CD4-positive, alpha-beta T cell treated with Interleukin-10 for 1 hour (primary cell): ENCODE measurements around the gene TBCD.

Experiments
- DNase-seq: peaks from one replicate; pipeline ENCODE4 v3.0.0-alpha.2; 2020

TBCD gene

DNA sequence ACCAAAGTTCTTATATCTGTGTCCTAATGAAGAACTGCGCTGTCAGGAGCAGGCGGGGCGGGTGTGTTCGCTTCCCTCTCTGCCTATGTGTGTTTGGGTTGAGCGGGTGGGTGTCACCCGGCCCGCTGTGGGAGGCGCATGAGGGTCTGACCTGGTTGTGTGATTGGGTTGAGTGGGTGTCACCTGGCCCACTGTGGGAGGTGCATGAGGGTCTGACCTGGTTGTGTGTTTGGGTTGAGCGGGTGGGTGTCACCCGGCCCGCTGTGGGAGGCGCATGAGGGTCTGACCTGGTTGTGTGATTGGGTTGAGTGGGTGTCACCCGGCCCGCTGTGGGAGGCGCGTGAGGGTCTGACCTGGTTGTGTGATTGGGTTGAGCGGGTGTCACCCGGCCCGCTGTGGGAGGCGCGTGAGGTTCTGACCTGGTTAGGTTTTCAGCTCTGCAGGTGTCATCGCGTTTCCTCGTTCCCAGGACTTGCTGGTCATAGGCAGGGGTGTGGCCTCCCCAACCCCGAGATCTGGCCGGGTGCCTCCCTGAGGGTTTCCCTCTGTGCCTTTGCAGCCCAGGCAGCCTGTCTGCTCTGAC is 157.5 kb downstream of the TBCD start:
- DNase-seq: peak; percentile 52

GRCh38 chr17:82910041-82910481 is 158.2 kb downstream of the TBCD start:
- DNase-seq: no peak

DNA sequence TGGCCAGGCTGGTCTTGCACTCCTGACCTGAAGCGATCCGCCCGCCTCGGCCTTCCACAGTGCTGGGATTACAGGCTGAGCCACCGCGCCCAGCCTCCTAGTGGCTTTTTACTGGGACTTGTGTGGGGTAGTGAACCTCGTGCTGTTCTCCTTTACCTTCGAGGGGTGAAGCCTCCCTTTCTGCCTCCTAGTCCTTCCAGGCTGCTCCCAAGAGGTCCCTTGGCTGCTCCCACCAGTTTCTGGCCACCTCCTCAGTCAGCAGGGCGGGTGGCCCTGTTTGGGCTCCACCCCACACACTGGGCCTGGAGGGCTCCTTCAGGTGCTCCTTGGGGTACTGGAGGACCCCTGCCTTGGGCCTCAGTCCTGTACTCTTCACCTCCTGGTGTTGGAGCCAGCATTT is 158.9 kb downstream of the TBCD start:
- DNase-seq: no peak

DNA sequence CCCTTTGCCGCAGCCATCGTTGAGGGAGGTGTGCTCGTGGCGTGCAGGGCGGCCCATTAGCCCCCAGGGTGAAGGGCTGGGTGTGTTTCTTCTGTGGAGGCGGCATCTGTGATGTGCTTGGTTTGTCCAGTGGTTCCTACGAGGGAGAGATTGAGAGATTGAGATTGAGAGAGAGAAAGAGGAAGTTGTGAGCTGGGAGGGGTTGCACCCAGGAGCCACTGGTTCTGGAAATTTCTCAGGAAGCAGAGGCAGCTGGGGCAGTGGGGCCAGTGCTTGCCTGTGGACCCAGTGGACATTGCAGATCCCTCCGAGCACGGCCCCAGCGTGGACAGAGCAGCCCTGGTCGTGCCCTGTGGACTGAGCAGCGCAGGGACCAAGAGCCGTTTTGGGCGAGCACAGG is 160.0 kb downstream of the TBCD start:
- no peak for DNase-seq

GRCh38 chr17:82912484-82913089 is 160.7 kb downstream of the TBCD start:
- DNase-seq: no peak

GRCh38 chr17:82913304-82914043 is 161.6 kb downstream of the TBCD start:
- no peak for DNase-seq

DNA sequence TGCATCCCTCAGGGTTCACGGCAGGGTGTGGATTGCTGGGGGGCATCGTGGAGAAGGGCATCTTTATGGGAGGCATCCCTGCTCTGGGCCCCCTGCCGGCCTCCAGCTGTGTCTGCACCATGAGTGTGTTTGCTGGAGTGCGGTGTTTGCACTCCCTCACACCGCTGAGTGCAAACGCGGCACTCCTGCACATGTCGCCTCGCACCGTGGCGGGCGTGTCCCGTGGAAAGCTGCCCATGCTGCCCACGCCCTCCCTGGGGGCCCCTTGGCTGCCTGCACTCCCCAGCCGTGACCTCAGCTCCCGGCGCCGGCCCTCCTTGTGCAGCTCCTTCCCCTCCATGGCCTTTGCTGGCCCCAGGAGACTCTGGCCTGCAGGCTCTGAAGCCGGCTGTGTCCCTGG is 162.5 kb downstream of the TBCD start:
- no peak for DNase-seq

GRCh38 chr17:82915010-82915756 is 163.3 kb downstream of the TBCD start:
- no peak for DNase-seq

DNA sequence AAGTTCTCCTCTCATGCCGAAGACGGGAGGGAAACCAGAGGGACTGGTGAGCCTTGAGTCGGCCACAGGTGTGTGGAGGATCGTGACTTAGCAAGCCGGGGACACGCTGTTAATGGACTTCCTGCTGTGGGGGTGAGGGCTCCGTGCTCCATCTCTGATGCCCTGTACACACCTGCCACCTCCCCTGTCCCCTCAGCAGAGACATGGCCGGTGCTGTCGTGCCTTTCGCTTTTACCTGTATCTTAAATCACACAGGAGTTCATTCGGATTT is 163.8 kb downstream of the TBCD start:
- DNase-seq: no peak

DNA sequence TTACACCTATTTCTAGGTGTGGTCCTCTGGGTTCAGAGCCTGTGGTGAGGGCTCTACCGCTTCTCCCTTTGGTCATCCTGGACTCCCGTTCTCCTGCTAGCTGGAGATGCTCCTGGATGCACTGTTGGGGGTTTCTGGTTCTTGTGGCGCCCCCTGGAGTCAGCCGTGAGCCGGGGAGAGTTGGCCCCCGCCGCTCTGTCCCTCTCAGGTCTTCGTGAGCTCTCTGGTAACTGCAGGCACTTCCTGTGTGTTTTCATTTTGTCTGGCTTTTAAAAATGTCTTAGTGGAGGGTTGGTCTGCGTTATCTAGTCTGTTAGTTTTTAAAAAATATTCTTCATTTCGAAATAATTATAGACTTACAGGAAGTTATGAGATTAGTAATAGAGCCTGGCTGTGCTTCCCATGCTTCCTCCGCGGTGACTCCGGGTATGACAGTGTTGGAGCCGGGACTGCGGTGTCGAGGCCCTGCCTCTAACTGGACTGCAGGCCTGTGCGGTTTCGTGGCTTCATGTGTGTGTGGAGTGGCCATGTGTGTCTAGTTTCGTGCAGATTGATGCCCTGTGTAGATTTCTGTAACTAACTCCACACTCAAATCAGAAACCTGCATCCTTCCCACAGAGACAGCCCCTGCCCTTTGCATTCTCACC is 166.0 kb downstream of the TBCD start:
- DNase-seq: peak; percentile 30

DNA sequence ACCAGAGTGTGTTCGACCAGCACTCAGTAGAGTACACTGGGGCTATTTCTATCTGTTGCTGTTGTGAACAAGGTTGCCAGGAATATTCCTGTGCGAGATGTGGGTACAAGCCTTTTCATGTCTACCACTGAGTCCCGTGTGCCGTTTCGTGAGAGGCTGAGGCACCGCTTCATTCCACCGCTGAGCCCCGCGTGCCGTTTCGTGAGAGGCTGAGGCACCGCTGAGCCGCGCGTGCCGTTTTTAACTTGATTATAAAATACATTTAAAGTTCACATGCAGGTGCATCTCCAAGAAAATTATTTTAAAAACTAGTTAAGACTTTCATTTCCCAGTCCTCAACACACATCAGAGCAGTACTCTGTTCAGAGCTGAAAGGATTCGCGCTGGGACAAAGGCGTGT is 166.6 kb downstream of the TBCD start:
- DNase-seq: no peak

DNA sequence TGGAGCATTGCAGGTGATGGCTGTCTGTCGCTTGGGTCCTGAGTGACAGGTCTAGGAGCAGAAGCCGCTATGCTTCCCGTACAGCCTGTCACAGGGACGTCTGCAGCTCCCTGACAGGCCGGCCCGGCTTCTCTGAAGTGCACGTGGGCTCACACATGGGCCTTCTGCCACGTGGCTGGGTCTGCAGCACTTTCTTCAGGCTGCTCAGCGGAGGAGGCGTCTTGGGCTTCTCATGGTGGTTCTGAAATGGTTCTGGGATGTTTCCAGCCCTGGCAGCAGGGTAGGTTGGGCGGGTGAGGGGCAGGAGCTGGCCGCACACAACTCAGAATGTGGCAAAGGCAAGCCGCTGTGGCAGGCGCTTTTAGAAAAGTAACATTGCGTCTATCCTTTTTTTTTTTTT is 168.3 kb downstream of the TBCD start:
- no peak for DNase-seq

DNA sequence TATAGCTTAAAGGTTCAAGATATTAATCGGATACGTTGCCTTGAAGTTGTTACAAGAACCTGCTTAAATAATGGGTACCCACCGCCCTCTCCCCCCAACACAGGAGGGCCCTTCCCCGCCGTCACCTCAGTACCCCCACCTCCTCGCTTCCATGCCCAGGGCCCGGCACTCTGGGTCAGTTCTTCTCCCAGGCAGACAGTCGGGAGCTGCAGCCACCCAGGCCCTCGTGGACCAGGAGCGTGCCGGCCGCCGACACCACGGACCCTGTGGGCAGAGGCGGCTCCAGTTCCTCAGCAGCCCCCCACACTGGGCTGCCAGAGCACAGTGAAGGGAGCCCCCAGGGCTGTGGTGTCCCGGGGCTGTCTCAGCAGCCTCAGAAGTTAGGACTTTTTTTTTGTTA is 168.8 kb downstream of the TBCD start:
- DNase-seq: no peak

GRCh38 chr17:82921426-82921825 is 169.6 kb downstream of the TBCD start:
- no peak for DNase-seq

GRCh38 chr17:82922646-82923045 is 170.8 kb downstream of the TBCD start:
- no peak for DNase-seq

- no peak for DNase-seq
Measured at GRCh38 chr17:82923366-82924113, 171.7 kb downstream of the TBCD start.

GRCh38 chr17:82924214-82924613 is 172.3 kb downstream of the TBCD start:
- no peak for DNase-seq

- no peak for DNase-seq
Measured at GRCh38 chr17:82924812-82925211, 172.9 kb downstream of the TBCD start.

DNA sequence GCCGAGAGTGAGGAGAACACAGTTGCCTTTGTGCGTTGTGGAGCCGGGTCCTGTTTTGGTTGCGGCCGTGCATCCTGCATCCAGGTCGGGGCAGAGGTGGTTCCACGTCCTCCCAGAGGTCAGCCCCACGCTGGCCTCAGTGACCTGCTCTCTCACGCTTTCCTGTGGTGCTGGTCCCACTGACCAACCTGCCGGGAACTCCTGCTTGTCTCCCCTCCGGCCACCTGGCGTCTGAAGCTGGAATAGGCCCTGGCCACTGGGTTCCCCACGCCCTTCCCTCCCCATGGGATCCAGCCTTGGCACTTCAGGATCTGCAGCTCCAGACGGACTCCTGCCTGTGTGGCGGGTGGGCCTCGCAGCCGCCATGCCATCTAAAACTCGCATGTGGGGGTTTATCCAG is 173.5 kb downstream of the TBCD start:
- no peak for DNase-seq

- DNase-seq: no peak
Measured at GRCh38 chr17:82926081-82926480, 174.2 kb downstream of the TBCD start.

GRCh38 chr17:82926716-82927115 is 174.9 kb downstream of the TBCD start:
- no peak for DNase-seq

DNA sequence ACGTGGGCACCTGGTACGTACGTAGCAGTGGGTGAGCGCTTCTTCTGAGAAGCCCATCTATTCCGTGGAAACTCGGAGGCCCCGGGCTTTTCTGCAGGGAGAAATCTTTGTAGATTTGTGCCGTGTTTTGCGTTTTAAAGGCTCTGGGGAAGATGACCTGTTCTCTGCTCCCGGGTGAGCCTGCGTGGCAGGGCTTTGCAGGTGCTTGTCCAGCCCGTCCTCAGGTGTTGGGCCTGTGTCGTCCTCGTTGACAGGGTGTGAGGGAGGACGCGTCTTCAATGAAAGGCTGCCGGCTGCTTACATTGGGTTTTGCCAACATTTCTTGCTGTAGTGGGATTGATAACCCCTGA is 175.4 kb downstream of the TBCD start:
- no peak for DNase-seq
